MM.1S (cell line): ENCODE measurements around the gene FABP7.

Experiments used
- DNase-seq: peaks from one replicate; pipeline ENCODE4 v3.0.0-alpha.2; 2015
- H2AFZ ChIP-seq: fragments of 300-600 bp; sonication (generic); 2 replicates; pipeline ENCODE4 v1.6.0; 2016; ENCODE audit warnings: antibody characterized with exemption, low read length
- H3F3A ChIP-seq: fragments of 300-600 bp; sonication (generic); 2 replicates; pipeline ENCODE4 v1.6.1; 2016; ENCODE audit warnings: mild to moderate bottlenecking, antibody characterized with exemption, low read length, moderate library complexity, mixed read lengths; ENCODE audit not compliant: insufficient read depth
- H3K27ac ChIP-seq: fragments of 300-600 bp; sonication (generic); 2 replicates; pipeline ENCODE4 v1.5.1; 2016; ENCODE audit warnings: mild to moderate bottlenecking, low read length
- H3K27me3 ChIP-seq: fragments of 300-600 bp; sonication (generic); replicated peaks from 2 replicates; pipeline ENCODE4 v1.6.0; 2016; ENCODE audit warnings: low read length; ENCODE audit not compliant: insufficient read depth
- H3K36me3 ChIP-seq: fragments of 300-600 bp; sonication (generic); replicated peaks from 2 replicates; pipeline ENCODE4 v1.6.1; 2016; ENCODE audit warnings: mild to moderate bottlenecking, low read length, mixed read lengths; ENCODE audit not compliant: insufficient read depth
- H3K4me1 ChIP-seq: fragments of 300-600 bp; sonication (generic); 2 replicates; pipeline ENCODE4 v1.6.1; 2016; ENCODE audit warnings: low read length, mixed read lengths
- H3K4me2 ChIP-seq: fragments of 300-600 bp; sonication (generic); 2 replicates; pipeline ENCODE4 v1.6.0; 2016; ENCODE audit warnings: low read depth, low read length
- H3K4me3 ChIP-seq: fragments of 300-600 bp; sonication (generic); 2 replicates; pipeline ENCODE4 v1.5.1; 2016; ENCODE audit warnings: low read length, mixed read lengths
- H3K79me2 ChIP-seq: fragments of 300-600 bp; sonication (generic); 2 replicates; pipeline ENCODE4 v1.6.1; 2016; ENCODE audit warnings: mixed run types, low read length, mixed read lengths
- H3K9ac ChIP-seq: fragments of 300-600 bp; sonication (generic); 2 replicates; pipeline ENCODE4 v1.6.1; 2016; ENCODE audit warnings: low read length, mixed read lengths
- H3K9me2 ChIP-seq: fragments of 300-600 bp; sonication (generic); replicated peaks from 2 replicates; pipeline ENCODE4 v1.6.1; 2016; ENCODE audit warnings: mild to moderate bottlenecking, low read length, mixed read lengths; ENCODE audit not compliant: insufficient read depth
- H3K9me3 ChIP-seq: fragments of 300-600 bp; sonication (generic); replicated peaks from 2 replicates; pipeline ENCODE4 v1.6.1; 2016; ENCODE audit warnings: mild to moderate bottlenecking, low read length, mixed read lengths; ENCODE audit not compliant: insufficient read depth
- H4K20me1 ChIP-seq: fragments of 300-600 bp; sonication (generic); 2 replicates; pipeline ENCODE4 v1.6.1; 2016; ENCODE audit warnings: mild to moderate bottlenecking, low read length, moderate library complexity, mixed read lengths; ENCODE audit not compliant: insufficient read depth
- CTCF ChIP-seq: fragments of 300-600 bp; sonication (generic); IDR thresholded peaks from 2 replicates; pipeline ENCODE4 v1.5.1; 2016; ENCODE audit warnings: antibody characterized with exemption, low read length, mixed read lengths
- EZH2 ChIP-seq: fragments of 300-600 bp; sonication (generic); optimal IDR thresholded peaks from 2 replicates; pipeline ENCODE3; 2017; ENCODE audit warnings: low read depth, mild to moderate bottlenecking, antibody characterized with exemption, low read length, mixed read lengths
- EZH2phosphoT487 ChIP-seq: fragments of 300-600 bp; sonication (generic); IDR thresholded peaks from 2 replicates; pipeline ENCODE4 v1.6.1; 2018; ENCODE audit warnings: antibody characterized with exemption, low read length

Gene FABP7

GRCh38 chr6:122781716-122782115, 2.2 kb downstream of the FABP7 start:
- TF ChIP-seq EZH2phosphoT487, result no peak
- TF ChIP-seq CTCF, result no peak
- no peak for TF ChIP-seq EZH2
- Histone ChIP-seq H2AFZ (no peak overlapping the region), H3K4me1 (no peaks in the 10 kb centered on the region), H3K9ac (no peak overlapping the region), H3K36me3 (no peaks in the 10 kb centered on the region), H3K4me3 (no peak overlapping the region), H3F3A (no peaks in the 10 kb centered on the region), H3K27me3 (no peaks in the 10 kb centered on the region), H3K79me2 (no peaks in the 10 kb centered on the region), H4K20me1 (no peaks in the 10 kb centered on the region), H3K9me3 (no peaks in the 10 kb centered on the region), H3K27ac (no peak overlapping the region), H3K4me2 (no peak overlapping the region), H3K9me2 (no peaks in the 10 kb centered on the region)
- DNase-seq, result no peak

- TF ChIP-seq EZH2 (no peak), EZH2phosphoT487 (no peak), CTCF (no peak)
- H3K9ac ChIP-seq, result no peak overlapping the region
- DNase-seq, result no peak
- H3K27ac ChIP-seq, result no peak overlapping the region
- H3K36me3 ChIP-seq, result no peaks in the 10 kb centered on the region
- no peaks in the 10 kb centered on the region for H3K4me1 ChIP-seq
- H4K20me1 ChIP-seq, result no peaks in the 10 kb centered on the region
- H3K79me2 ChIP-seq, result no peaks in the 10 kb centered on the region
- no peaks in the 10 kb centered on the region for H3K27me3 ChIP-seq
- H3K4me2 ChIP-seq, result no peak overlapping the region
- H3K9me2 ChIP-seq, result no peaks in the 10 kb centered on the region
- no peak overlapping the region for H3K4me3 ChIP-seq
- H3K9me3 ChIP-seq, result no peaks in the 10 kb centered on the region
- no peaks in the 10 kb centered on the region for H3F3A ChIP-seq
- no peak overlapping the region for H2AFZ ChIP-seq
Measured at GRCh38 chr6:122783401-122783800, 3.9 kb downstream of the FABP7 start.

GRCh38 chr6:122785891-122786290, 6.4 kb downstream of the FABP7 start:
- Histone ChIP-seq H3K79me2 (no peaks in the 10 kb centered on the region), H3K9me2 (no peaks in the 10 kb centered on the region), H3K4me1 (peaks cover under 1% of the 10 kb centered on the region), H4K20me1 (no peaks in the 10 kb centered on the region), H3K36me3 (no peaks in the 10 kb centered on the region), H3K27ac (no peak overlapping the region), H3K4me3 (no peak overlapping the region), H2AFZ (no peak overlapping the region), H3K4me2 (no peak overlapping the region), H3K9ac (no peak overlapping the region), H3K27me3 (no peaks in the 10 kb centered on the region), H3K9me3 (no peaks in the 10 kb centered on the region), H3F3A (peaks cover 14% of the 10 kb centered on the region)
- no peak for DNase-seq
- TF ChIP-seq EZH2 (no peak), EZH2phosphoT487 (no peak), CTCF (no peak)
